GM10266 (cell line): Measurements from ENCODE around the gene PXDC1.

ENCODE experiments used
- DNase-seq: peaks from one replicate; pipeline ENCODE4 v3.0.0; 2012; ENCODE audit errors: extremely low spot score
- TF ChIP-seq, protein P1 (sequence below): IDR thresholded peaks from 2 replicates; pipeline ENCODE4 v1.5.1; 2012; ENCODE audit warnings: mild to moderate bottlenecking, low read depth; ENCODE audit not compliant: control insufficient read depth, insufficient read depth; ENCODE audit errors: missing control alignments

Gene PXDC1

GRCh38 chr6:3788408-3789017 is 37.0 kb upstream of the PXDC1 start:
- DNase-seq, result no peak
- TF ChIP-seq, protein P1, sequence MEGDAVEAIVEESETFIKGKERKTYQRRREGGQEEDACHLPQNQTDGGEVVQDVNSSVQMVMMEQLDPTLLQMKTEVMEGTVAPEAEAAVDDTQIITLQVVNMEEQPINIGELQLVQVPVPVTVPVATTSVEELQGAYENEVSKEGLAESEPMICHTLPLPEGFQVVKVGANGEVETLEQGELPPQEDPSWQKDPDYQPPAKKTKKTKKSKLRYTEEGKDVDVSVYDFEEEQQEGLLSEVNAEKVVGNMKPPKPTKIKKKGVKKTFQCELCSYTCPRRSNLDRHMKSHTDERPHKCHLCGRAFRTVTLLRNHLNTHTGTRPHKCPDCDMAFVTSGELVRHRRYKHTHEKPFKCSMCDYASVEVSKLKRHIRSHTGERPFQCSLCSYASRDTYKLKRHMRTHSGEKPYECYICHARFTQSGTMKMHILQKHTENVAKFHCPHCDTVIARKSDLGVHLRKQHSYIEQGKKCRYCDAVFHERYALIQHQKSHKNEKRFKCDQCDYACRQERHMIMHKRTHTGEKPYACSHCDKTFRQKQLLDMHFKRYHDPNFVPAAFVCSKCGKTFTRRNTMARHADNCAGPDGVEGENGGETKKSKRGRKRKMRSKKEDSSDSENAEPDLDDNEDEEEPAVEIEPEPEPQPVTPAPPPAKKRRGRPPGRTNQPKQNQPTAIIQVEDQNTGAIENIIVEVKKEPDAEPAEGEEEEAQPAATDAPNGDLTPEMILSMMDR, result no peak

DNA sequence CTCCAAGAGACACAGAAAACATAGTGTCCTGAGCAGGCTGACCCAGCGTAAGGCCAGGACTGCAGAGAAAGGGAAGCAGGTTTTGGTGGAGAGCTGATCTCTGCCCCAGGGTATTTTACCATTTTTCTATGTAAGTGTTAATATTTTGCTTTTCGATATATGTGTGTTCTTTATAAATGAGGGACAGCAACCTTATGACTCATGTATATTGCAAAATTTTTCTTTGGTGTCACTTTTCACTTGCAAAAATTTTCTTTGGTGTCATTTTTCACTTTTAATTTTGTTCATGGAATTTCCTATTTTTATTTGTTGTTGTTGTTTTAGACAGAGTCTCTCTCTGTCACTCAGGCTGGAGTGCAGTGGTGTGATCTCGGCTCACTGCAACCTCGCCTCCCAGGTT is 34.6 kb upstream of the PXDC1 start:
- TF ChIP-seq, protein P1, result no peak
- DNase-seq, result no peak

- TF ChIP-seq, protein P1, result no peak
- DNase-seq, result no peak
Observed at GRCh38 chr6:3785745-3786098, 34.2 kb upstream of the PXDC1 start.

GRCh38 chr6:3784885-3785744 is 33.6 kb upstream of the PXDC1 start:
- TF ChIP-seq, protein P1, result no peak
- no peak for DNase-seq

DNA sequence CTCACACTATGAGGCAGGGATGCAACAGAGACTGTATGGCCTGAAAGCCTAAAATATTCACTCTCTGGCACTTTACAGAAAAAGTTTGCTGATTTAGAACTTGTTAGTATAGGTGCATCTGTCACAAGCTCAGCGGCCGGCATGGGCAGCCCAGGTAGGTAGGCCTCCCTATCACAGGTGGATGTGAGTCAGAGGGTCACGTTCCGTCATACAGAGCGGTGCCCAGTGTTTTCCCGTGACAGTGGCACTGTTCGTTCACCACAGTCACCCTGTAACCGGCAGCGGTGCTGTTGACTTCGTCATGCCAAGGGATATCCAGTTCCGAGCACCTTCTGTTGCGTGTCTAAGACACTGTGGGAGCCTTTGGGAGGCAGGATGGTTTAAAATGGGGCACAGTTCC is 32.9 kb upstream of the PXDC1 start:
- DNase-seq, result no peak
- TF ChIP-seq, protein P1, result no peak

DNA sequence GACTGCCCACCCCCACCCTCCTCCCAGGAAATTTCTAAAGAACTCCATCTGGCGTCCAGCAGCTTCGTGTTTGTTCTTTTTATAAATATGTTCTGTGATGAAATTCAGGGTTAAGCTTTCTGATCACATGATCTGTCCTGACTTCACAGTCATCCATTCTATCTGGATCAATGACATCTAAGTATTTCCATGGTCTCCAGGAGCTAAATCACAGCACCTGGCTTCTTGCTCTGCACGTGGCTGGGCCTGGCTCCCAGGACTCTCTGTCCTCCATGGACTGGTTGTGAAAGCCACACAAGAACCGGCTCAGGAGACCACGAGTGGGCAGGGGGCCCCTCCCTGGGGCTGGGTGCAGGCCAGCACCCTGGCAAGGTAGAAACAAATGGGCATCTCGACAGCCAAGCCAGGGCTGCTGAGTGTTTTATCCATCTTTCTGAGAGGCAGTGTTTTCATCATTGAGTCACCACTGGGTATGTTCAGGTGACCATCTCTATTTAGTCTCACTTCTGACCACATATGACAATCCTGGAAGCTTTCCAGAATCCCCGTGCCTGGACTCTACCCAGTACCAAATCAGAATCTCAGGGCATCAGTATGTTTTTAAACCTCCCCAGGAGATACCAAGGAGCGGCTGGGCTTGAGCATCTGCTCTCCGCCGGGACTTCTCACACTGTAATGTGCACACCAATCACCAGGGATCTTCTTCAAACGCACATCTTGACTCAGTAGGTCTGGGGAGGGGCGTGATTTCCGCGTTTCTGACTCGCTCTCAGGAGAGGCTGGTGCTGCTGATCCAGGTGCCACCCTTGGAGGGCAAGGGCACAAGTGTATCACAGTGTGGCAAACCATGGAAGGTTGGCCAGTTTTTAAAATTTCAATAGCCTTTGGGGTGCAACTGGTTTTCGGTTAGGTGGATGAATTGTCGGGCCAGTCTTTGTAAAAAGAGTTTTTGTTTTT is 31.6 kb upstream of the PXDC1 start:
- TF ChIP-seq, protein P1, result no peak

More for the DNA sequence above, 31.6 kb upstream of the PXDC1 start:
- DNase-seq, result no peak
